Measurements from ENCODE around the gene PNMA3.

GRCh38 chrX:153029875-153030274 lies 26.4 kb upstream of the PNMA3 start:
- TF ChIP-seq TAF1 (conservative IDR thresholded peaks at IDR 0.05) = no peak
- TF ChIP-seq RXRA (IDR thresholded peaks at IDR 0.05) = no peak

Measured in liver (tissue), 2 donors.